ENCODE data around the gene DNAJB1. TPM values are rescaled to one million over a fixed set of nuclear protein-coding genes. Genes with fewer than 3 reads are reported as not detected.
"Not testable (repeated sequence)": the region's sequence is repeated elsewhere in the genome, so short reads cannot be mapped to it uniquely, and the experiment has no call there.

The DNAJB1 gene
- total RNA-seq: 142 TPM

DNA sequence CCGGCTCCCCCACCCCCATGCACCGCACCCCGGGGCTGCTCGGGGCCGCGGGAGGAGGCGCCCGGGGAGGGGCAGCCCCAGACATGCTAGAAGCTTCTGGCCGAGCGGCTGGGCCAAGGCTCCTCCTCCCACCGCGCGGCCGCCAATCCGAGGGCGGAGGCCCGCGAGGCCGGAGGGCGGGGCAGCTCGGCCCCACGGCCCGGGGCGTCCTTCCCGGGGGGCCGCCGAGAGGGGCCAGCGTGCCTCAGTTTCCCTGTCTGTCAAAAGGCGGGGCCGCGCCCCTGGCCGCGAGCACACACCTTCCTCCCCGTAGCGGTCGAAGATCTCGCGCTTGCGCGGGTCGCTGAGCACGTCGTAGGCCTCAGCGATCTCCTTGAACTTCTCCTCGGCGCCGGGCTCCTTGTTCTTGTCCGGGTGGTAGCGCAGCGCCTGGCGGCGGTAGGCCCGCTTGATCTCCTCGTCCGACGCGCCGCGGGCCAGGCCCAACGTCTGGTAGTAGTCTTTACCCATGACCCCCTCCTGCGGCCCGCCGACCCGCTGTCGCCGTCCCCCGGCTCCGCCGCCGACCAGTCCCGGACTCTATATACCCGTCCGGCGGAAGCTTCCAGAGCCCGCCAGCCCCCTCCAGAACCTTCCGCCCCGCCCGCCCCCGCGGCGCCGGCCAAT is at the start of gene DNAJB1:
Gene DNAJB1 (minus strand): TSS at position 558 of the 666 bp plus-strand sequence. CDS start 48 bp downstream, at position 510.
- peak; percentile 85 for DNase-seq (ENCODE audit: low spot score)

DNA sequence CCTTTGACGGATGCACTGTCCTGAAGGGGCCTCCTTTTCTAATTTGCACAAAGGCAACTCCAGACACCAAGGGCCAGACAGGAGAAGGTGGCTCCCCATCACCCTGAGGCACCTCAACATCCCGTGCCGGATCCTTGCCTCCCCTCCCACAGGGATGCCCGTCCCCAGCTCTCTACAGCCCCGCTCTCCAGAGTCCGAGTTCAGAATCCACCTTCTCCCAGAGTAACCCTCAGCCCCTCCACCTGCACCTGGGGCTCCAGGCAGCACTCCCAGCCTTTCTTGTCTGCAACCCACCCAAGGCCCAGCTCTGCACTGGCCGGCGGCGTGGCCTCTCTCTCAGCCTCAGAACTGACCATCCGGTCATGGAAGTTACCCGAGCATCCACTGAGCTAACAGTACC is 48.9 kb upstream of the DNAJB1 start:
- DNase-seq (ENCODE audit: low spot score): no peak

DNA sequence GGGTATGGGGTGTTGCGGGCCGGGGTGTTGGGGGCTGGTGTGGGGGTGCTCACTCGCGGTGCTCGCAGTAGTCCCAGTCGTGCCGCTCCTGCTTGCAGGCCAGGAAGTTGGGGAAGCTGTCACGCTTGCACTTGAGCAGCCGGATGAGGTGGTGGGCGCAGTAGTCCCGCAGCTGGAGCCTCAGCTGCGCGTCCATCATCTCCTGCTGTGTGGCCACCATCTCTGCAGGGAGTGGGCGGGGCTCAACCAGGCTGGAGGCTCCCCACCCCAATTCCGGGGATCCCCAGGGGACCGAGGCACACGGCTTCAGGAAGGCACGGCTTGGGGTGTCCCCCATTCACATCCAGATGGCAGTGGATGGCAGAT is 48.5 kb upstream of the DNAJB1 start:
- no peak for DNase-seq (ENCODE audit: low spot score)

DNA sequence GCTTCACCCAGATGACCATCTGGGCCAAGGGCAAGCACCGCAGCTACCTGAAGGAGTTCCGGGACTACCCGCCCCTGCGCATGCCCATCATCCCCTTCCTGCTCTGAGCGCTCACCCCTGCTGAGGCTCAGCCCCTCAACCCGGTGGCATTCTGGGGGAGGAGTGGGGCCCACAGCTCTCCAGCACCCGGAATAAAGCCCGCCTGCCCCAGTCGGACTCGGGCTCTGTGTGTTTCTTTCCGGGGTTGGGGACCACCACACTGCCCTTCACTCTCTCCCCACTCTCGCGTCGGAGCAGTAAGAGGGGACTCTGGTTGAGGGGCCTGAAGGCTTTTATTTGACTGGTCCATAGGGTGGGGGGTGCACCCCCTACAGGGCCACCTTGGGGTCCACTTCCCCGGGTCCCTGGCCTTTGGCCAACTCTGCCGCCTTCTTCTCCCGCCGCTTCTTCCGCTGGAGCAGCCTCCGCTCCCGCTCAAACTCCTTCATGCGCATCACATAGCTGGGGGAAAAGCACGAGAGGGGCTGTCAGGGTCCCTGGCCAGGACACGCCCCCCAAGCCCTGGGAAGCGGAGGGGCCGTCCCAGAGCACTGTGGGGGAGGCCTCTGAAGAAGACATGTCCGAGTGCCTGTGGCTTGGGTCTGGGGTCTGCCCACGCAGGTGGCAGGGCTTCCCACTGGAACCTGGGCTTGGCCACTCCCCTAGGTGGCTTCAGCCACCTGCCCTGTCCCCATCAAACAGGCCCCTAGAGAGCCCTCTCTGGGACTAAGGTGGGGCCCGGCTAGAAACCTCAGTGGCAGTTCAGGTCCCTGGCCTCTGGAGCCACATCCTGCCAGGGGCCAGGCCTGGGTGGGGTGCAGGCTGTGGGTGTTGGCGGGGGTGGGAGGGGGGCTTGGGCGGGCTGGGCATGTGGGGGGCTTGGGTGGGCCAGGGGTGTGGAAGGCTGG is 47.8 kb upstream of the DNAJB1 start:
- DNase-seq (ENCODE audit: low spot score): no peak

DNA sequence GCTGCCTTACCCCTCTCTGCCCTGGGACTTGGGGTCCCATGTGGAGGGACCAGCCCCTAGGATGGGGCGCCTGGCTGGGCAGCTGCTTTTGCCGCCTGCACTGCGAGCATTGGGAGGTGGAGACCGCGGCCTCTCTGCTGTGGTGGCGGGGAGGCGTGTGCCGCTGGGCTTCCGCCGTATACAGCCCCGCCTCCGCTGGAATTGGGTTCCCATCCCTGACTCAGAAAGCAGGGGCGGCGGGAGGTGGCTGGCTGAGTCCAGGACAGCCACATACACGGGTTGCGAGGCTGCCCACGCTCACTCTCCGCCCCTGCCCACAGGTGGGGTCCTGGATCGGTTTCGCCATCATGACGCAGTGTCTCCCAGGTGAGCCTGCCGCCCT is 47.1 kb upstream of the DNAJB1 start:
- no peak for DNase-seq (ENCODE audit: low spot score)

DNA sequence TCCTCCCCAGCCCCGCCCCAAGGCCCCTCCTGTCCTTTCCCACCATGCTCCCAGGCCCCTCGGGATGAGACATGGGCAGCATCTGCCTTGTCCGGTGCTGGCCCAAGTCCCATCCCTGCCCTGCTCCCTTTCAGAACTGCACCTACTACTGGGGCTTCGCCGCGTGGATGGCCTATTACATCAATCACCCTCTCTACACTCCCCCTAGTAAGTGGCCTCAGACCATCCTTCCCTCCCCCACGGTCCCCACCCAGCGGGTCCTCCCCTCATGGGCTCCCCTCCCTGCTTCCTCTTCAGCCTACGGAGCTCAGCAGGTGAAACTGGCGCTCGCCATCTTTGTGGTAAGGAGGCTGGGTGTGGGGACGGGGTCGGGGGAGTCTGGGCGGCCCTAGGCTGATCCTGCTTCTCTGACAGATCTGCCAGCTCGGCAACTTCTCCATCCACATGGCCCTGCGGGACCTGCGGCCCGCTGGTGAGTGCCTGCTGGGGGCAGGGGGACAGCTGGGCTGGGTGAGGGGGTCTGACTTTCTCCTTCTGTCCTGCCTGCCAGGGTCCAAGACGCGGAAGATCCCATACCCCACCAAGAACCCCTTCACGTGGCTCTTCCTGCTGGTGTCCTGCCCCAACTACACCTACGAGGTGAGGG is 46.6 kb upstream of the DNAJB1 start:
- not testable (repeated sequence) for DNase-seq (ENCODE audit: low spot score)

DNA sequence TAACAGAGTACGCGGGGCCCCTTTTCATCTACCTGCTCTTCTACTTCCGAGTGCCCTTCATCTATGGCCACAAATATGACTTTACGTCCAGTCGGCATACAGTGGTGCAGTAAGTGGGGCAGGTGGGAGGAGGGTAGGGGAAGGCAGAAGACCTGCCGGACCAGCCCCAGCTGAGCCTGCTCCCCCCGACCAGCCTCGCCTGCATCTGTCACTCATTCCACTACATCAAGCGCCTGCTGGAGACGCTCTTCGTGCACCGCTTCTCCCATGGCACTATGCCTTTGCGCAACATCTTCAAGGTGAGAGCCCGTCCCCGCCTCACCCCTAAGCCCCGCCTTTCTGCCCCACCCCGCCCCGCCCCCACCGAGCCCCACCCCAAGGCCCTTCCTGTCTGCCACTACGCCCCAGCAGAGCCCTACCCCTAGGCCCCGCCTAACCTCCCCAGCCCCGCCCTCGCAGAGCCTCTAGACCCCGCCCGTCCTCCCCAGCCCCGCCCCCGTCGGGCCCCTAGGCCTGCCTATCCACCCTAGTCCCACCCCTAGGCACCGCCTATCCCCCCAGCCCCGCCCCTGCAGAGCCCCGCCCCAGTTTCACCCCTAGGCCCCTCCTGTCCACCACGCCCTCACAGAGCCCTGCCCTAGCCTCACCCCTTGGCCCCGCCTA is 45.9 kb upstream of the DNAJB1 start:
- no peak for DNase-seq (ENCODE audit: low spot score)

DNA sequence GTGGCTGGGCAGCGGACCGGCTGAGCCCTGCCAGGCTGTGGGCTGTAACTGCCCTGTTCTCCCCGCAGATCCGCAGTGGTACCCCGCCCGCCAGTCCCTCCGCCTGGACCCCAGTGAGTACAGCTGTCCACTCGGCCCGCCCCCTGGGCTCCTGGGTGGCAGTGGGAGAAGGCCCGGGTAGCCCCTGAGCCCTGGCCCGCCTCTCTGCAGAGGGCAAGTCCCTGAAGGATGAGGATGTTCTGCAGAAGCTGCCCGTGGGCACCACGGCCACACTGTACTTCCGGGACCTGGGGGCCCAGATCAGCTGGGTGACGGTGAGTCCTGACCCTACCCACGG is 45.4 kb upstream of the DNAJB1 start:
- no peak for DNase-seq (ENCODE audit: low spot score)

DNA sequence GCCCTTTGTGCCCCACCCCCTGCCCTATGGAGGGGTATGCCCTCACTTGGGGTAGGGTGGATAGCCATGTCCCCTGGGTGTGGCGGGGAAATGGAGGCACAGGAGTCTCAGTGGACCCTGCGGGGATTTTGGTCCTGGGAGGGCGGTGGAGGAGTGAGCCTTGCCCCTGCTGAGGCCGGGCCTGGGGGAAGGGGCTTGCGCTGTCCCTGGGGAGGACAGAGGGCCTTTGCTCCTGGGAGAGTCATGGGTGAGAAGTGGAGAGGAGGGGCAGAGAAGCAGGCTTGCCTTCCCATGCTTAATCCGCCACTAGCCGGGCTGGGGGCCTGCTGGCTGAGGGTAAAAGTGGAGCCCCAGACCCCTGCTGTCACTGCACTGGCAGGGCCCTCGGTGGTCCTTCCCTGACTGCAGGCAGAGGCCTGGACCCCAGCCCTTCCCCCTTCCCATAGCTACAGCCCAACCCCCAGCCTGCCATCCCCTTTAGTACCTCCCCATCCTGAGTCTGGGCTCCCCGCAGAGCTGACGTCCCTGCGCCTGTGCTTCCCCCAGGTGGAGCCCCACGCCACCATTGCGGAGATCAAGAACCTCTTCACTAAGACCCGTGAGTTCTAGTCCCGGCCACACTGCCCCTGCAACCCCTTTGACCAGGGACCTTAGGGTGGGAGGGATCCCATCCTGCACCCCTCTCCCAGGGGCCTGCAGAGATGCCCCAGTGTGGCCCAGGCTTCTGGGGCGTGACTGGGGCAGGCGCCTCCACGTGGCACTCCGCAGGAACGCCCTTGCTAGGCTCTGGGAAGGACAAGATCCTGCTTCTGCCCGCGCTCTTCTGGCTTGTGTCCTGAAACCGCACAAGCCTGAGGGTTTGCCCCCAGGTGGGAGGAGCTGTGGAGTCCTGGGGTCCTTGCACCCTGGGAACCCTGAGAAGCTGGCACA is 44.7 kb upstream of the DNAJB1 start:
- DNase-seq (ENCODE audit: low spot score): no peak

DNA sequence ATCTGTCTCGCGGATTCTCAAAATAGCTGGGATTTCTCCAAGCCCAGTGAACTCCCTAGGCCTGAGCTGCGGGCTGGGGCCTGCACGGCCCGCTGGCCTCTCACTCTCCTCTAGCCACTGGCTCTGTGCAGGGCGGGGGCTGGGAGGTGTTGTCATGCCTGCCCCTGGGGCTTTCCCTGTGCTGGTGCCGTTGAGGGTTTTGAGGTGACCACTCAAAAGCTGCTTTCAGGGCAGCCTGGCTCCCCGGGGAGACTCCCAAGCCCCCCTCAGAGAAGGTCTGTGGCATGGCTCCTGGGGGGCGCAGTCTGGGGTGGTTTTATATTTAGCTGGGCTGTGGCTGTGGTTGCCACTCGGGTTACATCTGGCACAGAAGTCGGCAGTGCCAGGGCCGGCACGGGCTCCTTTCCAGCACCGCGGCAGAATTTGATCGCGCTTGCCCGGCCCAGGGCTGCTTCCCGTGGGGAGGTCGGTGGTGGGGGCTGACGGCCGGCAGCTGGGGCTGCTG is 43.7 kb upstream of the DNAJB1 start:
- DNase-seq (ENCODE audit: low spot score): no peak

DNA sequence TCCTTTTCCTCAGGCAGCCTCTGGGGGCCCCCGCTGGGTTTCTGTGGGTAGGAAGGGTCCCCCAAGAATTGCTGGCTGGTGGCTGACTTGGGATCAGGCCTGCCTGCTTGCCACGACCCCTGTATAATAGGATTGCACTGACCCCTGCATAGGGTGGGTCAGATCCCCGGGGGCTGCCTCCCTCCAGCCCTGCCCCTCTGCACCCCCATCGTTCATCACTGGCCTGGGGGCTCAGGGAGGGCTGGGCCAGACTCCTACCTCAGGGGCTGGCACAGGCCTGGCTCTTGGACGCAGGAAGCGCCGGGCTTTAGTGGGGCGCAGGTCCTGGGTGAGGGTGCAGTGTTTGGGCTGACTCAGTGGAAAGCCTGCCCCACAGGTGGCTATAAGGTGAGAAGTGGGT is 43.1 kb upstream of the DNAJB1 start:
- no peak for DNase-seq (ENCODE audit: low spot score)

DNA sequence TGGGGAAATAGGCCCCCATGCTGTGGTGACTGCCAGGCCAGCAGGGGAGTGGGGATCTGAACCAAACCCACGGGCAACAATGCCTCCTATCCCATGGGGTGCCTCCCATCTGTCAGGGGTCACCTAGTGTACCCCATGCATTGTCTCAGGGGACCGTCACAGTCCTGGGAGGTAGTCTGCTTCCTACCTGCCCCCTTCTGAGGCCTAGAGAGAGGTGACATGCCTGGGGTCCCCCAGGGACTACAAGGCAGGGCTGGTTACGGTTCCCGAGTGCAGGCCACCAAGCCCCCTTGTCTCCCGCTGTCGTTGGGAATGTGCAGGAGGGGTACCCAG is 42.5 kb upstream of the DNAJB1 start:
- DNase-seq (ENCODE audit: low spot score): no peak

DNA sequence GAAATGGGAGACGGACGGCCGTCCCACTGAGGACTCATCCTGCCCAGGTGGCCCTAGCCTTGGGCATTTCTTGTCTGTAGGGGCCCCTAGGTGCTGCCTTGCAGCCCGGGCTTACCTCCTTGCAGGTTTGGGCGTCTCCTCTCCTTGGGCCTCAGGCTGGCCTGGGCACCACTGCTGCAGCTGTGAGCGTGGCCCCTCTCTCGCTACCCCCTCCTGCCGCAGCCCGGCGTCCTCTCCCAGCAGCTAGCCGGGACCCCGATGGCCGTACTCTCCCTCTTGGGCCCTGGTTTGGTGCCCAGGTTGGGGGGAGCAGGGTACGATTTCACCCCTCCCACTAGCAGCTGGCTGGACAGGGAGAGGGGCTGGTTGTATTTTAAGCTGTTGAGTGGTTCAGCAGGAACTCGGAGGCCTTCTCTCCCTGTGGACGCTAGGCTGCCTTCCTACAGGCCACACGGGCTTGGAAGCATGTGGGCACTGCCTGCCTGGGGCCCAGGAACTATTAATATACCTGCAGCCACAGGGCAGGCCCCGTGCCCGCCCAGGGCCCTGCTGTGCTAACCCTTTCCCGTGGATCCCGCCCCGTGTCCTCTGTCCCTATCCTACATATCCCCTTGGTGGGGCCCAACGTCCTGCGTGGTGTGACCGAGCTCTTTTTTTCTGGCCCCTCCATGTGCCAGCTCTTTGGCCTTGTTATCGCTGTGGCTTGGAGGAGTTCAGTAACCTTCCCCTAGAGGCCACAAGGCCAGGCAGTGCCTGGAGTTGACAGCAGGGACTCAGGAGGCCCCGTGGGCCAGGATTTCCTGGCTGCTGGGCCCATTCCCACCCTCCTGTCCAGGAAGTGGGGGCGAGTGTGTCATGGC is 41.9 kb upstream of the DNAJB1 start:
- no peak for DNase-seq (ENCODE audit: low spot score)

DNA sequence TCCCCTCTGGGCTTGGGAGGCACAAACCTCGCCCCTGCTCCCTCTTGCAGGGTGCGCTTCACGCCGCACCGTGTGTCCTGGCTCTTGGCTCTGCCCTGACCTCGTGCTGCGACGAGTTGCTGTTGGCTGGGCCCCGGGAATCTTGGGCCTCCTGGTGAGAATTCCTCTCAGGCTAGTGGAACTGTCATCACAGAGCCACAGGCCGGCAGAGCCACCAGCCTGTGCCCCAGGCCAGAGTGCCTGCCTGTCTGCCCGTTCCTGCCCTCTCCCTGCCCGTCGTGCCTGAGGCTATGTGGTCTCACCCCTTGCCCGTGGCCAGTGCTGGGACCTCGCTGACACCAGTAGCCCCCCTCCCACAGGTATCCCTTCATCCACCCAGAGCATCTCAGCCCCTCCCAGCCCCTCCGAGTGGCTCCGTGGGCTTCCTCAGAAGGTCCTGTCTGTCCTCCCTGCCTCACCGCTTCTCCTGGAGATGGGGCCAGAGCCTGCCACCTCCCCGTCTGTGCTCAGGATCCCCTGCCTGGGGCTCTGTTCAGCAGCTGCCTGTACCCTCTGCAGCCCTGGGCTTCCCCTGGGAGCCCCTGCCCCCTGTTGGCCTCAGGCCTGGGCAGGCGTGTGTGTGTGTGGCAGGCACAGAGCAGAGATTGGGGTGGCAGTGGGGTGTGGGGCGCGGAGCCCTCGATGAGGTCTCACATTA is 40.3 kb upstream of the DNAJB1 start:
- DNase-seq (ENCODE audit: low spot score): no peak

DNA sequence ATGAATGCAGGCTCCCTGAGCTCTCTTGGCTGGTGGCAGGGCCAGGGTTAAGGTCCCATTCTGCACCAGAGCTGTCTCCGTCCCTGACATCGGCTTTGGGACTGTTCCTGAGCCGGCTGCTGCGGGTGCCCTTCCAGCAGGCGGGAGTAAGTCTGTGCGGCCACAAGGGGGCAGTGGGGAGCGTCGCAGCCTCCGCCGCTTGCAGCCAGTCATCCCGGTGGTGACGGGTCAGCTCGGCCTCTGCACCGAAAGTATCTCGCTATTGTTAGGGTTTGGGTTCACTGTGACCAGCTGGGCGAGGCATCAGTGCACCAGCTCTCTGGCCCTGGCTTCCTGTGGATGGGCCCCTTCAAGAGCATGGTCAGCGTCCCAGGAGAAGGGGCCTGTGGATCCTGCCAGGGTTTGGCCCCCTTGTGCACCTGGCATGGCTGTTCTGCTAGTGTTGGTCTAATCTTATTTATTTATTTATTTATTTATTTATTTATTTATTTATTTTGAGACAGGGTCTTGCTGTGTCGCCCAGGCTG is 38.5 kb upstream of the DNAJB1 start:
- peak; percentile 65 for DNase-seq (ENCODE audit: low spot score)

DNA sequence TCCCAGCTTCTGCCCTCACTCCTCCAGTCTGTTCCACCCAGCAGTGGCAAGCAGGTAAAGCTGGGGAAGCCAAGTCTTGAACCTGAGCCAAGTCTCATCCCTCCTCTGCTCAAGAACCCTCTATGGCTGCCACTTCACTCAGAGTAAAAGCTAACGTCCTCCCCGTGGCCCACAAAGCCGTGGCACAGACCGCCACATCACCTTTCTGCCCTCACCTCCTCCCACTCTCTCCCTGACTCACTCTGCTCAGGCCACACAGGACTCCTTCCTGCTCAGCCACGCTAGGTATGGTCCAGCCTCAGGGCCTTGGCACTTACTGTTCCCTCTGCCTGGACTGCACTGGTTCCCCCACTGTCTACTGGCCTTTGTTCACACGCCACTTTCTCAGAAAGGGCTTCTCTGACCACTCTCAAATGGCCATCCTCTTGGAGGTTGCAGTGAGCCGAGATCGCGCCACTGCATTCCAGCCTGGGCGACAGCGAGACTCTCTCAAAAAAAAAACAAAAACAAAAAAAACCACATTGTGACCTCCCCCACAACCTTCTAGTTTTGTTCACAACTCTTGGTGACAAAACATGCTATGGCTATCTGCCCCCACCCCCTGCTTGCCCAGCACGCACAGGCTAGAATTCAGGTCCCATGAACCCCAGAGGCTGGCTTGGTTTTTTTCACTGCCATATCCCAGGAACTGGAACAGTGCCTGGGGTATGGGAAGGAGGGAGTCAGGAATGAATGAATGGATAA is 37.9 kb upstream of the DNAJB1 start:
- no peak for DNase-seq (ENCODE audit: low spot score)

DNA sequence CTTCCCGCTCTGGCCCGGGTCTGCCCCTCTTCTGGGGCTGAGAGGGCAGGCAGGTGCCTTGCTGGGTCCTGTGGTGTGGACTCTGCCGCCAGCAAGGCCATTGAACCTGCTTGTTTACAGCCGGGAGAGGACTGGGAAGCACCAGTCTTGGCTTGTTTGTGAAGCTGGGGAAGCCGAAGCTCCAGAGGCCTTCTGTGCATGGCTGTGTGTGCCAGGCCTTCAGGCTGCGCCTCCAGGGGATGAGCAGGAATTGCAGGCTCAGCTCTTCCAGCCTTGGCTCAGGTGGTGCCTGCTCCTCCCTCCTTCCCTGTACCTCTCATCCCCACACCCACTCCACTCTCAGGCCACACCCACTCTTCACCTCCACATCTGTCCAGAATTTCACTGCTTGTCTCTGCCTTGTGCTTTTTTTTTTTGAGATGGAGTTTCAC is 36.2 kb upstream of the DNAJB1 start:
- DNase-seq (ENCODE audit: low spot score): peak; percentile 19

DNA sequence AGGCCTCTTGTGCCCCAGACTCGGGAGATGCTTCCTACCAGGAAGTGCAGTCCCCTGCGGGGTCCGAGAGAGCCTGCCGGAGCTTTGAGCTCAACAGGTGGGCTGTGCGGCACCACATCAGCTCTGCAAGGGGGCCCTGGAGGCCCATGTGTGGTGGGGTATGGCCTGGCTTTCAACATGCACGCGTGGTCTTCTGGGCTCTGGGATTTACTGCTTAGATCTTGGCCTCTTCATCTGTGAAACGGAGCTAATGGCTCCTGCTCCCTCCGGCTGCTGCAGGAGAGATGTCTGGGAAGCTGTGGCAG is 35.7 kb upstream of the DNAJB1 start:
- DNase-seq (ENCODE audit: low spot score): no peak
